Jurkat, Clone E6-1 (cell line): ENCODE data around the gene ZNF385D.

ENCODE experiments used
- DNase-seq: peaks from one replicate; pipeline ENCODE4 v3.0.0-alpha.2; 2011; ENCODE audit warnings: low read depth, low spot score
- H3K4me3 ChIP-seq: 2 replicates; pipeline ENCODE4 v1.5.1; 2011; ENCODE audit warnings: mild to moderate bottlenecking, low read length, control low read depth, moderate library complexity

Gene ZNF385D

GRCh38 chr3:21638488-21638887, 112.5 kb downstream of the ZNF385D start:
- DNase-seq: no peak
- H3K4me3 ChIP-seq: no peak overlapping the region

GRCh38 chr3:21634112-21634511, 116.9 kb downstream of the ZNF385D start:
- DNase-seq: no peak
- no peak overlapping the region for H3K4me3 ChIP-seq

GRCh38 chr3:21624524-21624923, 126.5 kb downstream of the ZNF385D start:
- DNase-seq: no peak
- H3K4me3 ChIP-seq: no peak overlapping the region

- DNase-seq: no peak
Observed at GRCh38 chr3:21621181-21621651, 129.8 kb downstream of the ZNF385D start.

GRCh38 chr3:21620511-21621155, 130.4 kb downstream of the ZNF385D start:
- no peak overlapping the region for H3K4me3 ChIP-seq
- no peak for DNase-seq

More at GRCh38 chr3:21621181-21621651, 129.8 kb downstream of the ZNF385D start:
- H3K4me3 ChIP-seq: no peak overlapping the region

- H3K4me3 ChIP-seq: no peak overlapping the region
- no peak for DNase-seq
Observed at GRCh38 chr3:21618695-21619094, 132.3 kb downstream of the ZNF385D start.

GRCh38 chr3:21613372-21614070, 137.5 kb downstream of the ZNF385D start:
- no peak overlapping the region for H3K4me3 ChIP-seq
- no peak for DNase-seq

- DNase-seq: no peak
- H3K4me3 ChIP-seq: no peak overlapping the region
Observed at GRCh38 chr3:21601178-21601577, 149.8 kb downstream of the ZNF385D start.

GRCh38 chr3:21599890-21600289, 151.1 kb downstream of the ZNF385D start:
- no peak for DNase-seq
- H3K4me3 ChIP-seq: no peak overlapping the region

- no peak for DNase-seq
- no peak overlapping the region for H3K4me3 ChIP-seq
Observed at GRCh38 chr3:21592828-21593227, 158.2 kb downstream of the ZNF385D start.

- DNase-seq: no peak
Observed at GRCh38 chr3:21587894-21588293, 163.1 kb downstream of the ZNF385D start.

GRCh38 chr3:21585216-21585740, 165.7 kb downstream of the ZNF385D start:
- H3K4me3 ChIP-seq: no peak overlapping the region
- no peak for DNase-seq

More at GRCh38 chr3:21587894-21588293, 163.1 kb downstream of the ZNF385D start:
- H3K4me3 ChIP-seq: no peak overlapping the region

- no peak for DNase-seq
Observed at GRCh38 chr3:21573291-21573690, 177.7 kb downstream of the ZNF385D start.

GRCh38 chr3:21564531-21564930, 186.5 kb downstream of the ZNF385D start:
- no peak overlapping the region for H3K4me3 ChIP-seq
- DNase-seq: no peak

More at GRCh38 chr3:21573291-21573690, 177.7 kb downstream of the ZNF385D start:
- H3K4me3 ChIP-seq: no peak overlapping the region

GRCh38 chr3:21562243-21562642, 188.8 kb downstream of the ZNF385D start:
- H3K4me3 ChIP-seq: no peak overlapping the region
- no peak for DNase-seq

GRCh38 chr3:21561472-21561871, 189.5 kb downstream of the ZNF385D start:
- H3K4me3 ChIP-seq: no peak overlapping the region
- DNase-seq: no peak

GRCh38 chr3:21551019-21551418, 200.0 kb downstream of the ZNF385D start:
- H3K4me3 ChIP-seq: no peak overlapping the region
- no peak for DNase-seq

- peak; percentile 38 for DNase-seq
- no peak overlapping the region for H3K4me3 ChIP-seq
Observed at GRCh38 chr3:21544076-21544462, 206.9 kb downstream of the ZNF385D start.

GRCh38 chr3:21543380-21544075, 207.5 kb downstream of the ZNF385D start:
- H3K4me3 ChIP-seq: no peak overlapping the region
- DNase-seq: no peak
